ENCODE data around the gene SBF2. TPM values are rescaled to one million over a fixed set of nuclear protein-coding genes. Genes with fewer than 3 reads are reported as not detected.
A peak's percentile ranks its signal among the peaks of the same experiment; 100 is the strongest.

SBF2 gene
- total RNA-seq, 4 donors from 2014 or later = 29.7 to 60.4 (median 36.0) TPM

DNA sequence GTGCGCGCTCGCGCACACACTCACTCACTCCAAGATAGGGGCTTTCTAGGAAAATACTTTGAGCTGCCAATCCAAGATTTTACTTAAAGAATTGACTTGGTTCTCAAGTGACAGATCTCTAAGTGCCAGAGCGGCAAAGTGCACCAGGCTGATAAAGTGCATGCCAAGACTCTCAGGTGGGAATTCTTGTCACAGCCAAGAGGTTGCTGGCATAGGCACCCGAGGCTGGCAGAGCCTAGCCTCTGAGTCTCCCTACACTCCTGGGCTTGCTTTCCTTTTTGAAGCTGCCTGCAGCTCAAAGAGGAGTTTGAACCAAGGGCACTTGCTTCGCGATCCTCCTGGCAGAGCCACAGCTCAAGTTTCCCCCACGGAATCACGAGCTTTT, 8.3 kb upstream of the SBF2 start:
- no peak for TF ChIP-seq POLR2A (IDR thresholded peaks at IDR 0.05)
- TF ChIP-seq, protein P1, sequence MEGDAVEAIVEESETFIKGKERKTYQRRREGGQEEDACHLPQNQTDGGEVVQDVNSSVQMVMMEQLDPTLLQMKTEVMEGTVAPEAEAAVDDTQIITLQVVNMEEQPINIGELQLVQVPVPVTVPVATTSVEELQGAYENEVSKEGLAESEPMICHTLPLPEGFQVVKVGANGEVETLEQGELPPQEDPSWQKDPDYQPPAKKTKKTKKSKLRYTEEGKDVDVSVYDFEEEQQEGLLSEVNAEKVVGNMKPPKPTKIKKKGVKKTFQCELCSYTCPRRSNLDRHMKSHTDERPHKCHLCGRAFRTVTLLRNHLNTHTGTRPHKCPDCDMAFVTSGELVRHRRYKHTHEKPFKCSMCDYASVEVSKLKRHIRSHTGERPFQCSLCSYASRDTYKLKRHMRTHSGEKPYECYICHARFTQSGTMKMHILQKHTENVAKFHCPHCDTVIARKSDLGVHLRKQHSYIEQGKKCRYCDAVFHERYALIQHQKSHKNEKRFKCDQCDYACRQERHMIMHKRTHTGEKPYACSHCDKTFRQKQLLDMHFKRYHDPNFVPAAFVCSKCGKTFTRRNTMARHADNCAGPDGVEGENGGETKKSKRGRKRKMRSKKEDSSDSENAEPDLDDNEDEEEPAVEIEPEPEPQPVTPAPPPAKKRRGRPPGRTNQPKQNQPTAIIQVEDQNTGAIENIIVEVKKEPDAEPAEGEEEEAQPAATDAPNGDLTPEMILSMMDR (IDR thresholded peaks at IDR 0.05) = no peak
- no peak for DNase-seq (ENCODE audit: low spot score in 2 of 2)
- H3K4me3 ChIP-seq (ENCODE audit: low read depth, poor library complexity, severe bottlenecking) = peak overlapping the region; percentile 56
- intact Hi-C loops (cut with DNase I; ENCODE audit: low total_unique reads) = loop anchor here (10.0 kb wide), 1 partner anchor 98 kb away; no protein-coding TSS in a partner anchor
- WGBS, 2 donors = 39 to 68% methylated on average over 6 to 10 of the region's 10 CpGs

DNA sequence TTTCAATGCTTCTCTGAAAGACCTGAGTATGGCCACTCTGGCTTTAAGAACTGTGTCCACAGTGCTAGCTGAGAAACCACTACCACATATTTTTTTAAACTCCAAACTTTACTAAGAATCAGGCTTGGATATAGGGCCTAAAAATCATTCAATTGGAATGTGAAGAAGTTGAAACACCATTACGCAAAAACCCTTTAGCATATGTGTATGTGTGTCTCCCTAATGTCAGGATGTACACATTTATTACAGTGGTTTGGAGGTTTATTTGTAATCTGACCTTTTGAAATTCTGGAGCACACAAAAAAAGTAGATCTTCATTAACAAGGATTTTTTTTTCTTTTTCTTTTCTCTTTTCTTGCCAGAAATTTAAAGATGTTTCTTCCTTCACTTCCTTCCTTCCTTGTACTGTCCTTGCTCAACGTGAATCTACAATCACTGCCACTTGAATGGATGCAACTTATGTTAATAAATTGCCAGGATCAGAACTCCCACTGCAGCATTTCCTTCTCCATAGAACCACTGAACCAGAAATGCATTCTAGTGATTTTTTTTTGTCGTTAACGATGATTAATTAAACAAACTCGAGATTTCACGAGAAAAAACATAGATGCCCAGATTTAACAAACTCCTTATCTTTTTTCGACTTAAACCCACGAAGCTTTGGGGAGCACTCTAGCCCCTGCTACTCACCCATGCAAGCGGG, 7.8 kb upstream of the SBF2 start:
- intact Hi-C loops (cut with DNase I; ENCODE audit: low total_unique reads) = loop anchor here (10.0 kb wide), 1 partner anchor 97 kb away; no protein-coding TSS in a partner anchor
- no peak overlapping the region for H3K4me3 ChIP-seq (ENCODE audit: low read depth, poor library complexity, severe bottlenecking)
- peak in 1 of 2 donors; percentile 76 for DNase-seq (ENCODE audit: low spot score in 2 of 2)
- 62 to 64% methylated on average over 9 of the region's 9 CpGs for WGBS, 2 donors
- no peak for TF ChIP-seq POLR2A (IDR thresholded peaks at IDR 0.05)
- TF ChIP-seq, protein P1 (IDR thresholded peaks at IDR 0.05) = no peak

DNA sequence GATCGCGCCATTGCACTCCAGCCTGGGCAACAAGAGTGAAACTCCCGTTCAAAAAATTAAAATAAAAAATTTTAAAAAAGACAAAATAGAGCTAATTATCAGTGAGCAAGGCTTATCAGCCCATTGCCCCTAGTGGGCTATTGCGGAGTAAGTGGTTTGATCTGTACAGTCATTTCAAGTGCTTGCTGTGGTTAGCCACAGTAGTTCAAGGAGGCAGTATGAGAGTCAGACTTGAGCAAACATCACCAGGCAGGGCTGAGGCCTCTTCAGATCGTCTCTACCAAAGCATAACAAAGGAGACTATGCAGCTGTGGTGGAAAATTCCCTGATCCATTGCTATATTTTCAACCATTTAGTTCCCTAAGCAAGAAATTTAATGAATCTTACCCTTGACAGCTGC, 4.3 kb upstream of the SBF2 start:
- intact Hi-C loops (cut with DNase I; ENCODE audit: low total_unique reads) = no loop called here
- WGBS, 2 donors = 82 to 91% methylated on average over 5 of the region's 5 CpGs
- no peak for TF ChIP-seq POLR2A (IDR thresholded peaks at IDR 0.05)
- TF ChIP-seq, protein P1 (IDR thresholded peaks at IDR 0.05) = no peak
- no peak for DNase-seq (ENCODE audit: low spot score in 2 of 2)
- no peak overlapping the region for H3K4me3 ChIP-seq (ENCODE audit: low read depth, poor library complexity, severe bottlenecking)

DNA sequence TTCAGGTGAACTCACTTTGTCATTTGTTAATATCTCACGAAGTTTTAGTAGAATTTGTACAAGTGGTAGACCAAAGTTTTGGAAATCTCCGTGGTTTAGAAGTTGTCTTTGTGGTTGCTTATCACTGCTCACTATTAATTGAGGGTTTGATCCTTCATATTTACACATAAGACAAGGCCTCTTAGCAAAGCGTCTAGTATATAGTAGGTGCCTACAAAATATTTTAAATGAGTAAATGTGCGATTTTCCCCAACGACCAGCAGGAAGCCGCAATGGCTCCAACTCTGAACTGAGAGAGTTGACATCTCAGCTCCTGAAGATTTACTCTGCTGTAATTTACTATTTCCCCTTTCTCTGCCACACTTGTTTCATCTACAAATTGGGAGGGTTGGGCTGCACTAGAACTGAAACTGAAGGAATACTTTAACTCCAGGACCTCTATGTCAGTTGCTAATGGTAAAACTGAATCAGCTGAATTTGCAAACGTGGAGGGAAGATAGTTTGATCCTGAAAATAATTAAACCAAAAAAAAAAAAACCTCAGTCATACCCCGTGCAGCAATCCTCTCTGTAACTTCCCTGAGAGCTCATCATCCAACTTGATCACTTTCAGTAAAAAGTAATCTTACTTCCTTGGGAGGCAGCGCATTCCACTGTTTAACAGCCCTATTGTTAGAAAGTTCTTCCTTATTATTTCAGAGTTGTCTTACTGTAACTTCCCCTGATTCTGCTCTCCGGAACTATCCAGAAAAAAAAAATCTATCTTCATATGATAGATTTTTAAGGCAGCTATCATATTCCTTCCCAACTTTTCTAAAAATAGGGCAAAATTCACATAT, 1.3 kb upstream of the SBF2 start:
- DNase-seq (ENCODE audit: low spot score in 2 of 2) = no peak
- 50 to 56% methylated on average over 10 of the region's 10 CpGs for WGBS, 2 donors
- TF ChIP-seq, protein P1 (IDR thresholded peaks at IDR 0.05) = no peak
- TF ChIP-seq POLR2A (IDR thresholded peaks at IDR 0.05) = no peak
- intact Hi-C loops (cut with DNase I; ENCODE audit: low total_unique reads) = no loop called here
- no peak overlapping the region for H3K4me3 ChIP-seq (ENCODE audit: low read depth, poor library complexity, severe bottlenecking)

DNA sequence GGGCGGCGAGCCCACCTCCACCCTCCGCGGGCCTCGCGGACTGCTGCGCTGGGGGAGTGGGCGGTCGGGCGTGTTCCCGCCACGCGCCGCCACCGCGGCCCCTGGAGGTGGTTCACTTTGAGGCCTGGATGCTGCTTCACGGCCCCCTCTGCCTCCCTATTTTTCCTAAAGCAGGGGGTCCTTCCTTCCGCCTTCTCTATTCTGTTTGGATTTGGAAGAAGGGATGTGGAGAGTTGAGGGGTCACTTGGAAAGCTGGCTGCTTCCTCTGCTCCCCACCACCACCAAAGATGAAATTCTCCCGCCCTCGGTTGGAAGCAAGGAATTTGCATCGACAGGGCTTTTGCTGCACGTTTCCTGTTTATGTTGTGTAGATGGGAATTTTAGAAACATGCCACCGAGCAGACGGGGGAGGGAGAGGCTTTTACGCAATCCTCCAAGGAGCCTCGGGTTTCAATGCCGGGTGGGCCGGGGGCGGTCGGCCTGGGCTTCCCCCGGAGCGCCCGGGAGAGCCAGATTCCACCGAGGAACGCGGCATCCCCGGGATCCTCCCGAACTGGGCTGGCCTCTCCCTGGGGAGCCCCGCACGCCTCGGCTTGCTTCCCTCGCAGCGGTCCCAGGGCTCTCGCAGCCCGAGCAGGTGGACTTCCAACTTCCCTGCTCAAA, 403 bp upstream of the SBF2 start:
- H3K4me3 ChIP-seq (ENCODE audit: low read depth, poor library complexity, severe bottlenecking) = peak overlapping the region; percentile 91
- WGBS, 2 donors = 0 to 3% methylated on average over 24 to 29 of the region's 45 CpGs
- TF ChIP-seq, protein P1 (IDR thresholded peaks at IDR 0.05) = no peak
- no peak for TF ChIP-seq POLR2A (IDR thresholded peaks at IDR 0.05)
- peak; percentile 60 to 91 for DNase-seq (ENCODE audit: low spot score in 2 of 2)
- intact Hi-C loops (cut with DNase I; ENCODE audit: low total_unique reads) = no loop called here

All from lower leg skin (tissue), 4 donors.